Right lobe of liver (tissue), 4 donors: Measurements from ENCODE around the gene ADD2.

Experiments
- CTCF ChIP-seq, 4 donors: fragments of 200-600 bp in 3 of 4; fragments of 450-650 bp in 1 of 4; IDR thresholded peaks; one replicate each; pipeline versions ENCODE4 v1.5.1 to v1.8.0; 2016 to 2022; ENCODE audit warnings: antibody characterized with exemption in 4 of 4, mild to moderate bottlenecking in 2 of 4
- POLR2A ChIP-seq: fragments of 450-650 bp; IDR thresholded peaks from one replicate; pipeline ENCODE4 v1.6.1; 2017; ENCODE audit warnings: antibody characterized with exemption, mild to moderate bottlenecking
- donor health status: DM: no; HTN: no; CAD: no.
- donor health status: DM: no; HTN: no; CAD: no.
- donor health status: DM: no; HTN: yes; CAD: no.

GRCh38 chr2:70630761-70631160, 137.2 kb downstream of the ADD2 start:
- TF ChIP-seq CTCF (IDR thresholded peaks at IDR 0.05) (no peak), POLR2A (no peak)
